Measurements from ENCODE around the gene BICDL1. TPM values are rescaled to one million over a fixed set of nuclear protein-coding genes. Genes with fewer than 3 reads are reported as not detected.

Gene BICDL1
- total RNA-seq, 1 experiment from 2014 or later: 3.6 TPM

DNA sequence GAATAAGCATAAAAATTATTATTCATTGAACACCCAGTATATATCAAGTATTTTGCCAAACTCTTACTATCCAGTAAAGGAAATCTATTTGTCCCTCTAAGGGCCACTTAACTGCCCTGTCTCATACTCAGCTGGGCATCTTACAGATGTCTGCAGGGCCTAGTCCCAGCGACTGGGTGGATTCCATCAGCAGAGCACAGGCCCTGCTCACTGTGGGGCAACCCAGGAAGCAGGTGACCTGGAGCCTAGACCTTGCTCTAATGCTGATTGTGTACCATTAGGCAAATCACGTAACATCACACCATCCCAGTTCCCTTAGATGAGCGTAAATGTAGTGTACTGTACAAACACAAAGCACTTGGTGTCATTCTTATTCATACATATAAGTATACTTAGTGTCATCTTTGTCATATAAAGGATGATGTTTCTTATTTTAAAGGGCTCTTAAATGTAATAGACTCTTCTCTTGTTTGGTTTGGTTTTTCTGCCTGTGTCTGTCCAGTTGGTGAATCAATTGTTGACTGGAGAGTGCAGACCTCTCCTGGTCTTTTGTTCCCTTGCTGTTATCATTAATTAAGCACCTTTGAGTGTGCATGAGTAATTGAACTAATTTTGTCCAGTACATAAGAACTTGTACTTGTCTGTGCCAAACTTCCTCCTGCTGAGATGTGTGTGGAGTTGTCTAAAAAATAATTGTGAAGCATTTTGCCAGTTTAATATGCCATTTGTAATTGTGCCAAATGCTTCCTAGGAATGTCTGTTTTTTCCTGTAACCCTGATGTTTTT is 78.2 kb downstream of the BICDL1 start:
- DNase-seq (no peak), ATAC-seq (peak; percentile 58)
- Histone ChIP-seq H3K9me2 (replicated peaks; ENCODE audit: low read length) (no peaks in the 10 kb centered on the region), H3K4me2 (ENCODE audit: low read length) (no peak overlapping the region), H3F3A (ENCODE audit: low read length, unreplicated experiment) (no peaks in the 10 kb centered on the region), H2AFZ (ENCODE audit: low read length) (no peak overlapping the region), H3K9ac (ENCODE audit: low read length) (no peak overlapping the region), H3K9me3 (ENCODE audit: low read length) (no peaks in the 10 kb centered on the region), H3K79me2 (ENCODE audit: low read length) (no peaks in the 10 kb centered on the region), H3K4me3 (ENCODE audit: low read length) (no peak overlapping the region), H3K27ac (ENCODE audit: low read length) (no peak overlapping the region), H4K20me1 (ENCODE audit: low read length) (no peaks in the 10 kb centered on the region), H3K27me3 (ENCODE audit: low read length) (no peaks in the 10 kb centered on the region), H3K36me3 (ENCODE audit: low read depth, low read length) (no peaks in the 10 kb centered on the region), H3K4me1 (ENCODE audit: insufficient read depth, low read length) (no peaks in the 10 kb centered on the region; the same call in 1 of the 2 replicates)
- intact Hi-C loops (cut with micrococcal nuclease): no loop called here
- BruUV-seq (replicated peaks): no TSS peak
- TF ChIP-seq CTCF (conservative IDR thresholded peaks at IDR 0.05; ENCODE audit: low read depth, low read length) (no peak), EZH2phosphoT487 (IDR thresholded peaks at IDR 0.05; ENCODE audit: borderline replicate concordance, low read length) (no peak), EZH2 (IDR thresholded peaks at IDR 0.05; ENCODE audit: low read length, unreplicated experiment) (no peak)
- ChIA-PET CTCF (no interaction called here), POLR2A (ENCODE audit: unreplicated experiment) (no interaction called here)

DNA sequence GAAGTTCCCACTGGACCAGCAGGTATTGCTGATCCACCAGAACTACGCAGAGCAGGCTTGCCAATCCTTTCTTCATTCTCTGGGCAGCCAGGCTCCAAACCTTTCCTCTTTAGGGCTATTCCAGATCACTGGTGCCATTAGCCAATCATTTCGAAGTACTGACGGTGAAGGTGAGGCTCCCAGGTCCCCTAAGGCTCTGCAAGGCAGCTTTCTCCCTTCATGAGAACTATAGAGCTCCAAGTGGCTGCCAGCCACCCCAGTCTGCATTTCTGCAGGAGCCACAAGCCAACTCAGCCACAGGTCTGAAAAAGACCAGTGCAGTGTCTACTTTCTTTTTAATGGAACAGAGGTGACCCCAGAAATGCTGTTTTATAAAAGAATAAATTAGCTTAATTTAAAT is 78.9 kb downstream of the BICDL1 start:
- no peak overlapping the region for H3K4me2 ChIP-seq (ENCODE audit: low read length)
- no peaks in the 10 kb centered on the region for H3K9me2 ChIP-seq (replicated peaks; ENCODE audit: low read length)
- no peak overlapping the region for H3K27ac ChIP-seq (ENCODE audit: low read length)
- no peaks in the 10 kb centered on the region for H3K27me3 ChIP-seq (ENCODE audit: low read length)
- no peak overlapping the region for H3K4me3 ChIP-seq (ENCODE audit: low read length)
- no peaks in the 10 kb centered on the region for H3K9me3 ChIP-seq (ENCODE audit: low read length)
- POLR2A ChIA-PET (ENCODE audit: unreplicated experiment): no interaction called here
- H2AFZ ChIP-seq (ENCODE audit: low read length): no peak overlapping the region
- DNase-seq: no peak
- H3F3A ChIP-seq (ENCODE audit: low read length, unreplicated experiment): no peaks in the 10 kb centered on the region
- CTCF ChIA-PET: no interaction called here
- H4K20me1 ChIP-seq (ENCODE audit: low read length): no peaks in the 10 kb centered on the region
- TF ChIP-seq EZH2phosphoT487 (IDR thresholded peaks at IDR 0.05; ENCODE audit: borderline replicate concordance, low read length) (no peak), EZH2 (IDR thresholded peaks at IDR 0.05; ENCODE audit: low read length, unreplicated experiment) (no peak), CTCF (conservative IDR thresholded peaks at IDR 0.05; ENCODE audit: low read depth, low read length) (no peak)
- H3K4me1 ChIP-seq (ENCODE audit: insufficient read depth, low read length): no peaks in the 10 kb centered on the region; the same call in 1 of the 2 replicates
- no TSS peak for BruUV-seq (replicated peaks)
- no peak for ATAC-seq
- no peaks in the 10 kb centered on the region for H3K36me3 ChIP-seq (ENCODE audit: low read depth, low read length)
- intact Hi-C loops (cut with micrococcal nuclease): no loop called here
- H3K9ac ChIP-seq (ENCODE audit: low read length): no peak overlapping the region
- no peaks in the 10 kb centered on the region for H3K79me2 ChIP-seq (ENCODE audit: low read length)

GRCh38 chr12:120069278-120069677 is 80.2 kb downstream of the BICDL1 start:
- DNase-seq: no peak
- Histone ChIP-seq H3F3A (ENCODE audit: low read length, unreplicated experiment) (no peaks in the 10 kb centered on the region), H3K9me2 (replicated peaks; ENCODE audit: low read length) (no peaks in the 10 kb centered on the region), H3K27me3 (ENCODE audit: low read length) (no peaks in the 10 kb centered on the region), H3K9me3 (ENCODE audit: low read length) (no peaks in the 10 kb centered on the region), H3K9ac (ENCODE audit: low read length) (no peak overlapping the region), H3K79me2 (ENCODE audit: low read length) (no peaks in the 10 kb centered on the region), H3K4me2 (ENCODE audit: low read length) (no peak overlapping the region), H4K20me1 (ENCODE audit: low read length) (no peaks in the 10 kb centered on the region), H3K36me3 (ENCODE audit: low read depth, low read length) (no peaks in the 10 kb centered on the region), H3K4me1 (ENCODE audit: insufficient read depth, low read length) (no peaks in the 10 kb centered on the region; the same call in 1 of the 2 replicates), H2AFZ (ENCODE audit: low read length) (no peak overlapping the region), H3K27ac (ENCODE audit: low read length) (no peak overlapping the region), H3K4me3 (ENCODE audit: low read length) (no peak overlapping the region)
- ChIA-PET CTCF (no interaction called here), POLR2A (ENCODE audit: unreplicated experiment) (no interaction called here)
- no peak for ATAC-seq
- intact Hi-C loops (cut with micrococcal nuclease): no loop called here
- no TSS peak for BruUV-seq (replicated peaks)
- TF ChIP-seq EZH2 (IDR thresholded peaks at IDR 0.05; ENCODE audit: low read length, unreplicated experiment) (no peak), CTCF (conservative IDR thresholded peaks at IDR 0.05; ENCODE audit: low read depth, low read length) (no peak), EZH2phosphoT487 (IDR thresholded peaks at IDR 0.05; ENCODE audit: borderline replicate concordance, low read length) (no peak)

Data from PC-3 (cell line).